COLO668 (cell line): ENCODE data around the gene SLX1B.
"Not testable (repeated sequence)": the region's sequence is repeated elsewhere in the genome, so short reads cannot be mapped to it uniquely, and the experiment has no call there.

Experiments
- DNase-seq: peaks from one replicate; lab custom pipeline; 2025; ENCODE audit not compliant: unreplicated experiment; lab: John Stamatoyannopoulos, UW

Gene SLX1B

GRCh38 chr16:29454269-29454668 is at the start of gene SLX1B, which contains the start of gene BOLA2:
Gene SLX1B (plus strand): TSS chr16:29454533.
Gene BOLA2 (minus strand): TSS chr16:29454351. CDS start chr16:29454253, 98 bp downstream.
- DNase-seq, result not testable (repeated sequence)

- not testable (repeated sequence) for DNase-seq
Observed at GRCh38 chr16:29405249-29405648, 49.1 kb upstream of the SLX1B start.

GRCh38 chr16:29423587-29423986 is 30.7 kb upstream of the SLX1B start:
- DNase-seq, result not testable (repeated sequence)

GRCh38 chr16:29425390-29425789 is 28.9 kb upstream of the SLX1B start:
- DNase-seq, result not testable (repeated sequence)

- not testable (repeated sequence) for DNase-seq
Observed at GRCh38 chr16:29453754-29454153, 579 bp upstream of the SLX1B start.

GRCh38 chr16:29454828-29455227 is 495 bp downstream of the SLX1B start:
- not testable (repeated sequence) for DNase-seq

- DNase-seq, result not testable (repeated sequence)
Observed at GRCh38 chr16:29457660-29458059, 3.3 kb downstream of the SLX1B start.

- not testable (repeated sequence) for DNase-seq
Observed at GRCh38 chr16:29459706-29460646, 5.6 kb downstream of the SLX1B start, which contains the start of gene SULT1A4. Gene SULT1A4 (plus strand): TSS chr16:29459913. CDS start chr16:29461386, 1,473 bp downstream.

- not testable (repeated sequence) for DNase-seq
Observed at GRCh38 chr16:29460647-29461030, 6.3 kb downstream of the SLX1B start.

- DNase-seq, result not testable (repeated sequence)
Observed at GRCh38 chr16:29465985-29466824, 11.9 kb downstream of the SLX1B start.

GRCh38 chr16:29466904-29467303 is 12.6 kb downstream of the SLX1B start:
- not testable (repeated sequence) for DNase-seq

- not testable (repeated sequence) for DNase-seq
Observed at GRCh38 chr16:29467654-29468366, 13.5 kb downstream of the SLX1B start.

- not testable (repeated sequence) for DNase-seq
Observed at GRCh38 chr16:29469660-29470059, 15.3 kb downstream of the SLX1B start.

- DNase-seq, result not testable (repeated sequence)
Observed at GRCh38 chr16:29472065-29472464, 17.7 kb downstream of the SLX1B start.

GRCh38 chr16:29482276-29482675 is 27.9 kb downstream of the SLX1B start:
- DNase-seq, result not testable (repeated sequence)

- not testable (repeated sequence) for DNase-seq
Observed at GRCh38 chr16:29506308-29506707, 52.0 kb downstream of the SLX1B start, which contains the start of gene NPIPB12. Gene NPIPB12 (minus strand): TSS chr16:29506408.
